ENCODE results near the gene NUP93. TPM values are rescaled to one million over a fixed set of nuclear protein-coding genes. Genes with fewer than 3 reads are reported as not detected.

The NUP93 gene
- total and polyA plus RNA-seq, 9 of the 15 experiments (the other 6 are each of a cell fraction or from before 2014, with no cell fraction given) = 92.0 to 162 (median 121) TPM

DNA sequence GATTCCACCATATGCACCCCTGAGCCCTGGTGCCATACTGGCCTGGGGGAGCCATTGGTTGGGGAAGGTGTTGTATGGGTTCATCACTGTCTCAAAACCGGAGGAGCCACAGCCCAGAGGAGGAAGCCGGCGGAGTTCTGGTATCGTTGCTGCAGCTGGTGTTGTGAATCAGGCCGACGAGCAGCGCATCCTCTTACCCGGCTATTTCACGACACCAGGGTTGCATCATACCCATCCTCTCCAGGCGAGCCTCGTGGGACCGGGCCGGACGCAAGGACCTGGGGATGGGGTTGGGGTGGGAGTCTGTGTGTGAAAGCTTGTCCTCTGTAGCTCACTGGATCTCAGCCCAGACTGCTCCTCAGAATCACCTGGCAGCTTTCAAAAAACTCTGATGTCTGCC is 128.4 kb downstream of the NUP93 start:
- H3K9ac ChIP-seq (ENCODE audit: insufficient read depth in 1 of 2, low read depth in 2 of 2, low read length in 2 of 2) = 0 out of 4 replicates have a peak overlapping the region, but pooled peaks of 1 of the 2 experiments have one; percentile 17
- 0 out of 5 replicates have a peak, but pooled peaks cover 0 to 2% of the 10 kb centered on the region in 2 experiments for H3K4me1 ChIP-seq (replicated peaks in 1 of 2; ENCODE audit: control insufficient read depth in 2 of 2, insufficient read depth in 2 of 2, low read length in 2 of 2)
- H3K4me3 ChIP-seq = no peak overlapping the region
- H4K20me1 ChIP-seq (replicated peaks; ENCODE audit: control insufficient read depth, insufficient read depth, low read length) = no peaks in the 10 kb centered on the region; the same call in 1 of the 2 replicates
- TF ChIP-seq ZNF217 (CRISPR knock-in tag; IDR thresholded peaks at IDR 0.05) (no peak), CEBPG (CRISPR knock-in tag; IDR thresholded peaks at IDR 0.05) (peak; percentile 32), CEBPG (tag; conservative IDR thresholded peaks at IDR 0.05 in 1 of 2, IDR thresholded peaks at IDR 0.05 in 1 of 2) (peak in 1 of 2 experiments; percentile 57; a peak in 2 of 4 replicates)
- TF ChIP-seq, protein P1, sequence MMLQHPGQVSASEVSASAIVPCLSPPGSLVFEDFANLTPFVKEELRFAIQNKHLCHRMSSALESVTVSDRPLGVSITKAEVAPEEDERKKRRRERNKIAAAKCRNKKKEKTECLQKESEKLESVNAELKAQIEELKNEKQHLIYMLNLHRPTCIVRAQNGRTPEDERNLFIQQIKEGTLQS (IDR thresholded peaks at IDR 0.05) = peak; percentile 73
- TF ChIP-seq, protein P1 (CRISPR knock-in tag; conservative IDR thresholded peaks at IDR 0.05) = no peak
- ChIA-PET POLR2A (interaction anchor here (0.6 to 1.3 kb wide), 2 partner anchors 10 to 1602 kb away, joined by 3 to 5 read pairs; no protein-coding TSS in a partner anchor), CTCF (ENCODE audit: low intra/inter-chr PET ratio) (no interaction called here)
- WGBS (ENCODE audit: insufficient coverage, low coverage, missing lambda C conversion rate) = 35% methylated on average over 14 of the region's 14 CpGs
- ATAC-seq = peak; percentile 30
- no peaks in the 10 kb centered on the region for H3K36me3 ChIP-seq (ENCODE audit: control insufficient read depth, insufficient read depth, low read length)
- H2AFZ ChIP-seq (ENCODE audit: low read depth, low read length) = no peak overlapping the region
- H3K79me2 ChIP-seq (ENCODE audit: control insufficient read depth, insufficient read depth, low read length) = no peaks in the 10 kb centered on the region
- in situ Hi-C loops (cut with MboI) = no loop called here
- H3K27ac ChIP-seq (ENCODE audit: extremely low read depth, low read depth, low read length) = no peak overlapping the region
- no TSS peak for BruUV-seq (replicated peaks)
- peaks cover 0 to 13% of the 10 kb centered on the region in 2 experiments; a peak in 3 of 5 replicates for H3K27me3 ChIP-seq (ENCODE audit: control insufficient read depth in 2 of 2, insufficient read depth in 2 of 2, low read length in 2 of 2)
- H3K4me2 ChIP-seq (ENCODE audit: insufficient read depth, low read length) = no peak overlapping the region
- no peak for FAIRE-seq
- H3K9me3 ChIP-seq (replicated peaks; ENCODE audit: control insufficient read depth, insufficient read depth, low read depth, low read length) = no peaks in the 10 kb centered on the region
- H3K9me1 ChIP-seq (ENCODE audit: control insufficient read depth, insufficient read depth, low read length) = no peaks in the 10 kb centered on the region
- intact Hi-C loops (cut with micrococcal nuclease) = no loop called here
- DNase-seq (ENCODE audit: extremely low read depth in 1 of 4, low spot score in 3 of 4) = no peak

Measured in K562 (cell line).